Mesothelial cell of epicardium (in vitro differentiated cells): ENCODE data around the gene ZNF366. TPM values are rescaled to one million over a fixed set of nuclear protein-coding genes. Genes with fewer than 3 reads are reported as not detected.

Experiments
- DNase-seq, 2 experiments: peaks; one replicate each; pipeline ENCODE4 v3.0.0; 2021; ENCODE audit warnings: low spot score in 2 of 2; ENCODE audit not compliant: unreplicated experiment in 2 of 2
- H3K27ac Mint-ChIP-seq: 2 replicates; pipeline ENCODE4 v1.8.0; 2021; ENCODE audit warnings: mixed read lengths
- H3K27me3 Mint-ChIP-seq: 2 replicates; pipeline ENCODE4 v1.8.0; 2021; ENCODE audit warnings: low read depth, mixed read lengths
- H3K36me3 Mint-ChIP-seq: 2 replicates; pipeline ENCODE4 v1.8.0; 2021; ENCODE audit warnings: mixed read lengths
- H3K4me1 Mint-ChIP-seq: 2 replicates; pipeline ENCODE4 v1.8.0; 2021; ENCODE audit warnings: mixed read lengths
- H3K4me3 Mint-ChIP-seq: 2 replicates; pipeline ENCODE4 v1.8.0; 2021; ENCODE audit warnings: mild to moderate bottlenecking, moderate library complexity, mixed read lengths
- H3K9me3 Mint-ChIP-seq: 2 replicates; pipeline ENCODE4 v1.8.0; 2021; ENCODE audit warnings: mixed read lengths
- total RNA-seq: library from RNA; stranded (reverse); gene quantifications from 3 replicates; pipeline ENCODE4 v1.2.1, GENCODE V29; 2021
- TF ChIP-seq, protein P1 (sequence below): fragments of 200-600 bp; sonication (generic); IDR thresholded peaks from one replicate; pipeline ENCODE4 v1.5.0; 2021; ENCODE audit warnings: antibody characterized with exemption; ENCODE audit not compliant: unreplicated experiment

Gene ZNF366
- total RNA-seq, 1 donor from 2014 or later, result not detected

DNA sequence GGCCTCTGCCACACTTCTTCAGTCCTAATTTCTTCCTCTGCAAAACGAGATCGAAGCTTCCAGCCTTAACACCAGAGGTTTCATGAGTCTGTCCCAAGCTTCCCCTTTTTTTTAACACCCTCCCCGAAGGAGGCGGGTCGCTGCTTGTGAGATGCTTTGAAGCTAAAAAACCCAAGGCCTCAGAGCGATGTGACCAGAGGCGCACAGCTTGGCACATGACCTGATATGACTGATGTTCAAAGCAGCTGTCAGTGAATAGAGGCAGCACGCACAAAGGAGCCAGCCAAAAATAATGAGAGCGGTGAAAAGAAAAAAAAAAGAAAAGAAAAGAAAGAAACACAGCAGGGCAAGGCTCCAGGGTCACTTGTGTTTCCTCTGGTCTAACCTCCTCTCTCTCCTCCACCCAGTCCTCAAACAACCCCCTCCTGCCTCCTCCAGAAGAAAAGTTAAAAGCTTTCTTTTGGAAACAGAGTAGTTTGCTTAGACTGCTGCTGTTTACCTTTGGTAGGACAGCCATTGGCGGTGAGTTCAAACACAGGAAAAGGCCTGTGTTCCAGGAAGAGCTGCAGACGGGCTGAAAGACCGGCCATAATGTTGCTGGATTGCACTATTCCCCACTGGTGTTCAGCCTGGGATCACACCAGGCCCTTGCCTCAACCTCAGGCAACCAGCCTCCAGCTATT, 10.9 kb upstream of the ZNF366 start:
- Mint-ChIP-seq H3K4me1 (no peaks in the 10 kb centered on the region), H3K27ac (no peak overlapping the region), H3K27me3 (no peaks in the 10 kb centered on the region), H3K4me3 (no peak overlapping the region), H3K9me3 (peaks cover 35% of the 10 kb centered on the region), H3K36me3 (peaks cover 2% of the 10 kb centered on the region)
- DNase-seq, result no peak
- TF ChIP-seq, protein P1, sequence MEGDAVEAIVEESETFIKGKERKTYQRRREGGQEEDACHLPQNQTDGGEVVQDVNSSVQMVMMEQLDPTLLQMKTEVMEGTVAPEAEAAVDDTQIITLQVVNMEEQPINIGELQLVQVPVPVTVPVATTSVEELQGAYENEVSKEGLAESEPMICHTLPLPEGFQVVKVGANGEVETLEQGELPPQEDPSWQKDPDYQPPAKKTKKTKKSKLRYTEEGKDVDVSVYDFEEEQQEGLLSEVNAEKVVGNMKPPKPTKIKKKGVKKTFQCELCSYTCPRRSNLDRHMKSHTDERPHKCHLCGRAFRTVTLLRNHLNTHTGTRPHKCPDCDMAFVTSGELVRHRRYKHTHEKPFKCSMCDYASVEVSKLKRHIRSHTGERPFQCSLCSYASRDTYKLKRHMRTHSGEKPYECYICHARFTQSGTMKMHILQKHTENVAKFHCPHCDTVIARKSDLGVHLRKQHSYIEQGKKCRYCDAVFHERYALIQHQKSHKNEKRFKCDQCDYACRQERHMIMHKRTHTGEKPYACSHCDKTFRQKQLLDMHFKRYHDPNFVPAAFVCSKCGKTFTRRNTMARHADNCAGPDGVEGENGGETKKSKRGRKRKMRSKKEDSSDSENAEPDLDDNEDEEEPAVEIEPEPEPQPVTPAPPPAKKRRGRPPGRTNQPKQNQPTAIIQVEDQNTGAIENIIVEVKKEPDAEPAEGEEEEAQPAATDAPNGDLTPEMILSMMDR, result no peak

DNA sequence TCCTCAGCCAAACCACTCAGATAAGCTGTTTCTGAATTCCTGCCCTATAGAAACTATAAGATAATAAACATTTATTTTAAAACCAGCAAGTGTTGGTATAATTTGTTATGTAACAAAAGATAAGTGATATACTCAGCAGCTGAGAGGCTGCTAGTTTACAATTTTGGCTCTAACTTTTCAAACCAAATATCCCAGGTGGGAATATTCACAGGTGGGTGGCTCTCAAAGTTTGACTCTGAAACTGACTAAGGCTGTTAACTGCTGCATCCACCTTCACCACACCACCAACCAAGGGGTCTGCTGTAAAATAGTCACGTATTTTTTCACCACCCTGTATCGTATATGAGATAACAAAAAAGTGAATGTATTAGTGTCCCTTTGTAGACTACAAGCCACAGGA, 9.7 kb upstream of the ZNF366 start:
- Mint-ChIP-seq H3K4me3 (no peak overlapping the region), H3K27ac (no peak overlapping the region), H3K4me1 (peaks cover 9% of the 10 kb centered on the region), H3K27me3 (no peaks in the 10 kb centered on the region), H3K9me3 (peaks cover 28% of the 10 kb centered on the region), H3K36me3 (peaks cover 2% of the 10 kb centered on the region)
- no peak for DNase-seq
- TF ChIP-seq, protein P1, result no peak

DNA sequence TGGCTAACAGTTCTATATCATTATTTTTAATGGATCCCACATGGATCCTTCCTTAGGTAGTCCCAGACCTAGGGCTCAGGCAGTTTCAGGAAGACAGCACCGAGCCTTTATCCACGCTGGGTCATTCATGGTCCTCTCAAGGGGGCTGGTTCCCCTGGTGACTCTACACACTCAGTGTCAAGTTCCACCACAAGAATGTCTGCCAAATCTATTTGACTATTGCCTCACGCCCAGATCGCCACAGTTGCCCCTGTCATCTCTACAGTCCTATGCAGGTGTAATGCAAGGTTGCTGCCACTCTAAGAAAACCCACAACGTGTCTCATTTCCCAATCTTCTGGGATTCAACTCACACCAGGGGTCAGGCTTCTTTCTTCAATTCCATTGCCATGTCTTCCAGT, 8.0 kb upstream of the ZNF366 start:
- Mint-ChIP-seq H3K27me3 (no peaks in the 10 kb centered on the region), H3K9me3 (peaks cover 14% of the 10 kb centered on the region), H3K4me3 (no peak overlapping the region), H3K4me1 (peaks cover 15% of the 10 kb centered on the region), H3K27ac (no peak overlapping the region), H3K36me3 (no peaks in the 10 kb centered on the region)
- TF ChIP-seq, protein P1, result no peak
- DNase-seq, result no peak

DNA sequence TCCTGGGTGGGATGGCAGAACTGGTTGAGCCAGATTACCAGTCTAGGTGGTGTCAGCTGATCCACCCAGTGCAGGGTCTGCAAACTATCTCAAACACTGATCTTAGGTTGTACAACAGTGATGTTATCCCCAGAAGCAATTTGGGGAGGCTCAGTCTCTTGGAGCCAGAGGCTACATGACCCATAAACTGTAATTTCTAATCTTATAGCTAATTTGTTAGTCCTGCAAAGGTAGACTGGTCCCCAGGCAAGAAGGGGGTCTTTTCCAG, 5.3 kb upstream of the ZNF366 start:
- Mint-ChIP-seq H3K27ac (no peak overlapping the region), H3K4me3 (no peak overlapping the region), H3K4me1 (peaks cover 24% of the 10 kb centered on the region), H3K9me3 (no peaks in the 10 kb centered on the region), H3K36me3 (no peaks in the 10 kb centered on the region), H3K27me3 (no peaks in the 10 kb centered on the region)
- TF ChIP-seq, protein P1, result no peak
- DNase-seq, result no peak

DNA sequence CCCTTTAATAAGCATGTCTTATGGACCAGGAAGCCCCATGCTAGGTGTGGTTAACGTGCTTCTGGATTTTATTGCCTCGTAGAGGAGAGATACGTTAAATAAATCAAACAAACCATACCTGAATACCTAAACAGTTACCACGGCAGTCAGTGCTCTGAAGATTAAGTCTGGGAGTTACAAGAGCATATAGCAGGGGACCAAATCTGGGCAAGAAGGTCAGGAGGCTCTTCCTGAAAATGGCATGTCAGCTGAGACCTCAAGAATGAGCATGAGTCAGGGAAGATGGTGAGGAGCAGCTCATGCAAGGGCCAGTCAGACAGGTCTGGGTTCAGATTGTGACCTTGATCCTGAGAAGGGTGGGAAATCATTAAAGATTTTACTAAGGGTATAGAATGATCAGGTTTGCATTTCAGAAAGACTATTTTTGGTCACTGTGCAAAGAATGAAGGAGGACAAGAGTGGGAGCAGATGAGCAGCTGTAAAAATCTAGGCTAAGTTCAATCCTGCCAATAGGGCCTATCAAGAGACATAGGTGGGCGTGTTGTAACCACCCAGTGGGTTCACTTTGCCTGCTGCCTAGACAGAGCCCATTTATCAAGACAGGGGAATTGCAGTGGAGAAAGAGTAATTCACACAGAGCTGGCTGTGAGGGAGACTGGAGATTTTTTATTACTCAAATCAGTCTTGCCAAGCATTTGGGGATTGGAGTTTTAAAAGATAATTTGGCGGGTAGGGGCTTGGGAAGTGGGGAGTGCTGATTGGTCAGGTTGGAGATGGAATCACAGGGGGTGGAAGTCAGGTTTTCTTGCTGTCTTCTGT, 4.8 kb upstream of the ZNF366 start:
- TF ChIP-seq, protein P1, result no peak
- Mint-ChIP-seq H3K27ac (no peak overlapping the region), H3K4me3 (no peak overlapping the region), H3K9me3 (no peaks in the 10 kb centered on the region), H3K27me3 (no peaks in the 10 kb centered on the region), H3K4me1 (peaks cover 30% of the 10 kb centered on the region), H3K36me3 (no peaks in the 10 kb centered on the region)
- no peak for DNase-seq
